Astrocyte of the spinal cord (primary cell): Measurements from ENCODE around the gene ARHGAP40.

Experiments
- DNase-seq: peaks from one replicate; pipeline ENCODE4 v3.0.0; 2011; ENCODE audit warnings: low read depth, low spot score
- H3K4me3 ChIP-seq: 2 replicates; pipeline ENCODE4 v1.5.1; 2011; ENCODE audit warnings: low read depth, mild to moderate bottlenecking, low read length, moderate library complexity
- in situ Hi-C: cut with HindIII; loops from 2 replicates; pipeline ENCODE4 v1.10.0; 2017; ENCODE audit warnings: low sequenced_read_pairs
- TF ChIP-seq, protein P1 (sequence below): IDR thresholded peaks from 2 replicates; pipeline ENCODE4 v1.5.1; 2012; ENCODE audit warnings: low read depth, mild to moderate bottlenecking, low read length, inconsistent platforms

Gene ARHGAP40

DNA sequence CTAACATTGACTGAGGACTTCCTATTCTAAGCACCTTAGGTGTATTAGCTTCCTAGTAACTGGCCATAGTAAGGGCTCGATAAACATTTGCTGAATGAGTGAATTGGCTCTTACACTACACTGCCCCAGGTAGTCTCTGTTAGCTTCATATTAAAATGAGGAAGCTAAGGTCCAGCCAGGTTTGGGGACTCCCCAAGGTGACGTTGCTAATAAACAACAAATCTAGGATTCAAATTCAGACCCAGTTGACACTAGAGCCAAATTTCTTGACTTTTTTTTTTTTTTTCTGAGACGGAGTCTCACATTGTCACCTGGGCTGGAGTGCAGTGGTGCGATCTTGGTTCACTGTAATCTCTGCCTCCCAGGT lies 16.2 kb downstream of the ARHGAP40 start:
- no peak overlapping the region for H3K4me3 ChIP-seq
- TF ChIP-seq, protein P1, sequence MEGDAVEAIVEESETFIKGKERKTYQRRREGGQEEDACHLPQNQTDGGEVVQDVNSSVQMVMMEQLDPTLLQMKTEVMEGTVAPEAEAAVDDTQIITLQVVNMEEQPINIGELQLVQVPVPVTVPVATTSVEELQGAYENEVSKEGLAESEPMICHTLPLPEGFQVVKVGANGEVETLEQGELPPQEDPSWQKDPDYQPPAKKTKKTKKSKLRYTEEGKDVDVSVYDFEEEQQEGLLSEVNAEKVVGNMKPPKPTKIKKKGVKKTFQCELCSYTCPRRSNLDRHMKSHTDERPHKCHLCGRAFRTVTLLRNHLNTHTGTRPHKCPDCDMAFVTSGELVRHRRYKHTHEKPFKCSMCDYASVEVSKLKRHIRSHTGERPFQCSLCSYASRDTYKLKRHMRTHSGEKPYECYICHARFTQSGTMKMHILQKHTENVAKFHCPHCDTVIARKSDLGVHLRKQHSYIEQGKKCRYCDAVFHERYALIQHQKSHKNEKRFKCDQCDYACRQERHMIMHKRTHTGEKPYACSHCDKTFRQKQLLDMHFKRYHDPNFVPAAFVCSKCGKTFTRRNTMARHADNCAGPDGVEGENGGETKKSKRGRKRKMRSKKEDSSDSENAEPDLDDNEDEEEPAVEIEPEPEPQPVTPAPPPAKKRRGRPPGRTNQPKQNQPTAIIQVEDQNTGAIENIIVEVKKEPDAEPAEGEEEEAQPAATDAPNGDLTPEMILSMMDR: no peak
- no peak for DNase-seq
- in situ Hi-C loops: no loop called here

DNA sequence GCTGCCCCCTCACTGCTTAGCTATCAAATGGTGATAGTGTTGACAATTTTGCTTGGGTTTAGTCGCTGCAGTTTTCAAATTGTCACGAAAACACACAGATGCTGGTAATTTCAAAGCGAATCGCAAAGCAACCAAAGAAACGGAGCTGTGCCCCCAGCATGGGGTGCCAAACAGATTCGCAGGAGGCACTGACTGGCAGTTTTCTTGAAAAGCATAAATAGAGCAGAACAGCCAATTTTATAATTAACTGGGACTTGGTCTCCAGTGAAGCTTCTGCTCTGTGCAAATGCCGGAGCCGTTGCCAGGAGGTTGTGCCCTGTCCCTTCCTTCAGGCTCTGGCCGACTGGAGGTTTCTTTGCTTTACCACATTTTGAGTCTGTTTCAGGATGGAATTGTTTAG lies 18.8 kb downstream of the ARHGAP40 start:
- H3K4me3 ChIP-seq: no peak overlapping the region
- in situ Hi-C loops: no loop called here
- TF ChIP-seq, protein P1: no peak
- no peak for DNase-seq

DNA sequence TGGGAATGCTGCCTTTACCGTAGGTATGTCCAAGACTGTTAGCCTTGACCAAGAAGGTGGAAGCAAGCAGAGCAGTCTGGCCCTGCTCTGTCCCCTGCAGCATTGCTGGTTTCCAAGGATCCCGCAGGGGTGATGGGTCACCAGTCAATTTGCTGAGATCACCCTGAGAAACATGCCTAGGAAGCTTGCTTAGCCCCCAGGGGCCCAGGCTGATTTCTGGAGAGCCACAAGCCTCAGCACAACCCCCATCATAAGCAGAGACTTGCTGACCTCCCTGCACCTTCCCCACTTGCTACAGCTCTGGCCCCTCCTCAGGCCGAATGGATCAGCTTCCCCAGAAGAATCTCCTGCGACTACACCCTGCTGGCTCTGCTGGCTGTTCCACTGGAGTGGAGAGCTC lies 21.5 kb downstream of the ARHGAP40 start:
- H3K4me3 ChIP-seq: no peak overlapping the region
- TF ChIP-seq, protein P1: no peak
- in situ Hi-C loops: no loop called here
- DNase-seq: no peak

DNA sequence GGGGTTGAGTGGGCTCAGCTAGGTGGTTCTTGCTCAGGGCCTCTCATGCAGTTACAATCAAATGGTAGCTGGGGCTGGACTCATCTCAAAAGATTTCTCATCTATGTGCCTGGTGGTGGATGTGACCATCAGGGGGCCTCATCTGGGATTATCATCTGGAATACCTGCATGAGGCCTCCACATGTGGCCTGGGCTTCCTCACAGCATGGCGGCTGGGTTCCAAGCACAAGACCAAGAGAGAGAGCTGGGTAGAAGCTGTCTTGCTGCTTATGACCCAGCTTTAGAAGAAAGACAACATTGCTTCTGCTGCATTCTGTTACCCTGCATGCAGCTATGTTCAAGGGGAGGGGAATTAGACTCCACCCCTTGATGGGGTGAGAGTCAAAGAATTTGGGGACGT lies 22.5 kb downstream of the ARHGAP40 start:
- no peak overlapping the region for H3K4me3 ChIP-seq
- in situ Hi-C loops: no loop called here
- DNase-seq: no peak
- TF ChIP-seq, protein P1: no peak

DNA sequence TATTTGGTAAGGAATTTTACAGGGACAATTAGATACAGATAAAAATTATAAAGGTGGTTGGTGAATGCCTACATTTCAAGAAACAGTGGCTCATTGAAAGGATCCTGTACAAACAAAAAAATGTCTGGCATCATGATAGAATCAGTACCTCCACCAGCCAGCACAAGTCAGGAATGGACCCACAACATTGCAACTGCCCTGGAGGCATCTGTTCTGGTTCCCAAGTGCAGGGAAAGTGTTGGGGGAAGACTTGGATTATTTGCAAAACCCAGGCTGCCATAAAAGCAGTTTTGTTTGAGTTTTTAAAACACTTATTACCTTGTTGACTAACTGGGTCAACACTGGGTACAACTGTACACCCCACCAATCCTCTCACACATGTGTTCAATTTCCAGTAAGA lies 24.3 kb downstream of the ARHGAP40 start:
- in situ Hi-C loops: no loop called here
- no peak for DNase-seq
- no peak overlapping the region for H3K4me3 ChIP-seq
- TF ChIP-seq, protein P1: no peak

DNA sequence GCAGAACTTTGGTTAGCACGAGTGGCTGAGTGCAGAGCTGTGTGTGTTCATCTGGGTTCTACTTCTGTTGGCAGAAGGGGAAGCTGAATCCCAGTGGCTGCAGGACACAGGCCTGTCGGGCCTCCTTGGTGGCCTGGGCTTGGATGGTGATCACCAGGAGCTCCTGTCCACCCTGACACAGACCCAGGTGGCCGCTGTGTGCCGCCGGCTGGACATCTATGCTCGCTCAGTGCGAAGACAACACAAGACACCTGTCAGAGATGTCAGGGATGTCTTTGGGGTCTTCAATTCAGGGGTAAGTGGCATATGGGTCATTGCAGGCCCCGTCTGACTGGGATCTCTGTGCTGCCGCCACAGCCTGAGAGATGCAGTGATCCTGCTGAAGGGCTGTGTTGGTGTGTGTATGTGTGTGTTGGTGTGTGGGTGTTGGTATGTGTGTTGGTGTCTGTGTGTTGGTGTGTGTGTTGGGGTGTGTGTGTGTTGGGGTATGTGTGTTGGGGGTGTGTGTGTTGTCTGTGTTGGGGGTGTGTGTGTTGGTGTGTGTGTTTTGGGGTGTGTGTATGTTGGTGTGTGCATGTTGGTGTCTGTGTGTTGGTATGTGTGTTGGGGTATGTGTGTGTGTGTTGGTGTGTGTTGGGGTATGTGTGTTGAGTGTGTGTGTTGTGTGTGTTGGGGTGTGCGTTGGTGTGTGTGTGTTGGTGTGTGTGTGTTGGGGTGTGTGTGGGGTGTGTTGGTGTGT lies 25.5 kb downstream of the ARHGAP40 start:
- DNase-seq: no peak
- no peak overlapping the region for H3K4me3 ChIP-seq
- in situ Hi-C loops: no loop called here
- TF ChIP-seq, protein P1: no peak
